HG03342 (cell line): ENCODE results near the gene MYORG.
A peak's percentile ranks its signal among the peaks of the same experiment; 100 is the strongest.

ENCODE experiments used
- ATAC-seq: cut with Tn5 transposase; IDR thresholded peaks from one replicate; pipeline ENCODE4 v1.9.1; 2021; ENCODE audit warnings: mild to moderate bottlenecking, moderate library complexity; ENCODE audit not compliant: unreplicated experiment

Gene MYORG

DNA sequence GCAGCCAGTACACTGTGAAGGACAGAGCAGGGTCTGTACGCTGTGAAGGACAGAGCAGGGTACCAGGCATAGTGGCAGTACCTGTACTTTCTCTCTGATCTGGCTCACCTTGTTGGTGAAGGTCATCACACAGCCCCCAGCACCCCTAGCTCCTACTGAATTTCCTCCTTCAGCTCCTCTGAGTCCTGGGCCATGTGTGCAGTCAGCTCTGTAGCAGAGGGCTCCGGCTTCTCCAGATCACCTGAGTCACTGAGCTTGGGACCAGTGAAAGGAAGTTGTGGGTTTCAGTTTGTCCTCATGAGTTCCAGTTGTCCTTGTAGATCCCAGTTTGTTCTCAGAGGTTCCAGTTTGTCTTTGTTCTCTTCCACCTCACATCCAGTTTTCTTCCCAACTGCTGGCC is 41.8 kb downstream of the MYORG start:
- ATAC-seq = no peak

DNA sequence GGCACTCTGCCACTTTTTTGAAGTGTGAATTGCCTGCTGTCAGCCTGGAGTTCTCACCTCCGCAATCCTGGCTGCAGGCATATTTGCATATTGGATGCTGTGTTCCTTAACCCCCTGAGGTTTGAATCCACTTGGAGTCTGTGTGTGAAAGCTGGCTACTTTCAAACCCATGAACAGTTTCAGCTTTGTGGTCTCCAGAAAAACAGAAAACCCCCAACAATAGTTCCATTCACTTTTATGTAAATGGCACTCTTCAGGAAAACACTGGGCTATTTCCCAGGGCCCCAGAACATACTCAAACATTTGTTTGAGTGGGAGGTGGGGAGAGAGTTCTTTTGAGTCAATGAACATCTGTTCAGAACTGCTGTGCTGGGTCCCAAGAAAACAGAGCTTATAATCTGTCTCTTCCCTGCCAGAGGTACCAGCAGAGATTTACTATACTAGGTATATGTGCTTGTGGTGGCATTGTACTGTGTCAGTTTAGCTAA is 42.3 kb downstream of the MYORG start:
- no peak for ATAC-seq

DNA sequence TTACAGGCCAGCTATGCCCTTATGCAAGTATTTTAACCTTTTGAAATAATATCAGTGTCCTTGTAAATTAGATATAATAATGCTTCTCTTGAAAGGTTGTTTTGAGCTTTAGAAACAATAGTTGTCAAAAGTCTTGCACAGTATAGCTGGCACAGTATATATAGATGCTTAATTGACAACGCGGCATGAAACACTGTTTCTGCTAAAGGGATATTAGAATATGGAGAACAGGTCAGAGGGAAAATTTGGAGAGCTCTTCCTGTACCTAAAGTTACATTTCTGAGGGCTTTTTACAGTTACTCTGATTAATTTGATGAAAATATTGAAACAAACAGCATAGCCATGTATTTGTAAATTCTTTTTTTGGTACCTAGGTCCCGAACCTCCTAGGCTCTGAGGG is 42.9 kb downstream of the MYORG start:
- ATAC-seq = no peak

DNA sequence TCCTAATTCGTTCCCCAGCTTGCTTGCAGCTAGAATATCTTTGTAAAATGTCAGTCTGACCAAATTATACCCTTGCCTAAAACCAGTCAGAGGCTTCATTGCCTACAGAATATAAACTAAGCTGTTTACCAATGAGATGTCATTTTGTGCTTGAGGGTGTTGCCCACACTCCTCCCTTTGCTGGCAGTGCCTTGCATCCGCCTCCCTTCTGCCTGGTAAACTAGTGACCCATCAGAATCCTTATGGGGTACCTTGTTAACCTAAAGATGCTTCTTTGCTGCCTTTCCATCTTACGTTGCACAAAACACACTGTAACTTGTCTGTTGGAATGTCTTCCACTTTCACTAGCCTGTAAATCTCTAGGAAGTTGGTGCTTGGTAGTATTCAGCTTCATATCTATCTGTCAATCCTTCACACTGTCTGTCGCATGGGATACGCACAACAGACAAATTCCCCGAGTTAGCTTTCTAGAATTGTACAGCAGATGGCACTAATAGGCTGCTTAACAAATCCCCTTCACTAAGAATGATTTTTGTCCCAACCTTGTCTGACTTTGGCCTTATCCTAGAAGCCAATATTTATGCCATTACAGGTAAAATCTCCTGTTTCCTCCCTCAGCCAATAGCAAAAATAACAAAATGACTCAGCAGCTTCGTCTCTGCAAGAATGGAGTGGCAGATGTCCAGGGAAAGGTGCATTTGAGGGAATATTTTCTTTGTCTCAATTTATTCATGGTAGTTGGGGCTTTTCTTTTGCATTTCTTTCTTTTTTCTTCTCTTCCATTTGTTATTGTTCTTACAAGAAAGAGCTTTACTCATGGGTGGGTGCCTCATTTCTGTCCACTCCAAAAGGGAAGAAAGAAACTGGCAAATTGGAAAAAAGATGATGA is 44.4 kb downstream of the MYORG start:
- ATAC-seq = no peak

DNA sequence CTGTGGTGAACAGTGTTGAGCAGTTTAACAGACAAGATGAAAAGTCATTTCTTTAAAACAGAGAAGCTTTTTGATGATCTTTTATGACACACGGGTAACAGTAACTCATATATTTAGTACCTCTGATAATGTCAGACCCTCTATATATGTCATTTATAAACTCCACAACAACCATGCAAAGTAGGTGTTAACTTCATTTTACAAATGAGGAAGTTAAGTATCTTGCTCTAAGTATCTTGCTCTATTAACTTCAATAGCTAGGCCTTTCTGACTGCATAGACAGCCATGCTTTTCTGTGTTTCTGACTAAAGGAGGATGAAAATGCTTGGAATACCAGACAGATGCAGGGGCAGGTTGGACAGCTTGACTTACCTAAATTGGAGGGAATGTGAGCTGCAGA is 45.5 kb downstream of the MYORG start:
- ATAC-seq = no peak

DNA sequence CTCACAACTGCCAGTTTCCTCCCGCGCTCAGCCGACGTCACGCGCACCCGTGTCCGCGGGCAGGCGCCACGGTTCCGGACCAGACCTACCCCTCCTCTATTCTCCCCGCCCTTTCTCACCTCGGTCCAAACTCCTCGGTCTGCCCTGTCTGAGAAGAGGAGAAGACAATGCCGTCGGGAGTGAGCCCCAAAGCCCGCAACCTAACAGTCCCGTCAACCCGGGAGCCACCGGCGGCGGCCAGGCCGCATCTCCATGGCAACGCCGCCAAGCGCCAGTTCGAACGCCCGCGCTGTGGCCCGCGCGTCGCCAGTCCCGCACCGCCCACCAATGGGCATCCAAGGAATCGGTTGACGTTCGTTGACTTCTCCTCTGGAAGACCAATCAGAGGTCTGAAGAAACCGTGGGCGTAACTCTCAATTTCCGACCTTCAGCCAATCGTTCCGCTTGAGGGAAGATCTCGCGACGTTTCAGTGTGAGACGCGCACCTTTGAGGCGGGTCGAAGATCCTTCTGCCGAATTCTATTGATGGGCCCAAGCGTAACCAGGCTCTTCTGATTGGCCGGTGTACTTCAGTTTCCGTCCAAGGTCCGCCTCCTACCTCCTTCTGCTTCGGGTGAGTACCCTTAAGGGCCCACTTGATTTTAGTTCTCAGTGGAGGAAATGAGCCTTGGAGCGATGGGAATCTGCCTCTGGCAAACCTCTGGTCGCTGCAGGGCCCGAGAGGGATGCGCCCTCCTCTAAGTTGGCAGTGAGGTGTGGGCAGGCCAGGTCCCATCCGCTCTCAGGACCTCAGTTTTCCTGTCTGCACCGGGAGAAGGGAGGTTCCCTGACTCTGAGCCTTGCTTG is 47.5 kb downstream of the MYORG start, which contains the start of the genes KIF24 and NUDT2:
Gene KIF24 (minus strand): TSS at position 282 of the 846 bp plus-strand sequence. CDS start 17,922 bp downstream, outside the sequence.
Gene NUDT2 (plus strand): TSS at position 583 of the 846 bp plus-strand sequence. CDS start 9,471 bp downstream, outside the sequence.
- peak; percentile 92 for ATAC-seq

DNA sequence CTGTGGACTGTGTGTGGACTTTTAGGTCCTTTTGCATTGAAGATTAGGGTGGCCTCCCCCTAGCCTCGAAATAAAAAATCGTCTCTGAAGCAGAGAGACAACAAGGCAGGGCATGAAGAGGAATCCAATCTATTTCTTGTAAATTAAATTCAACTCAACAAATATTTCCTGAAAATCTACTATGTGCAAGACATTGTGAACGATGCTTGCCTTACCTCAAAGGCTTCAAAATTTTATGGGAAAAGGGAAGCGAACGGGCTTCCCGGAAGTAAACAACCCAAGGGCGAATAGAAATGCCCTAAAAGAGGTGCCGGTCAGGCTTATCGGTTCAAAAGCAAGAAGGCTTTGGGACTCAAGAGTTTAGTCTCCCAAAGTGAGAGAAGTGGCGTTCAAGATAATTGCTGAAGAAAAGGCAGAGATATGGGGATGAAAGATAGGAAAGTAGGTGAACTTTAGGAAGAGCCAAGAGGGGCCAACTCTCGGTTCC is 48.2 kb downstream of the MYORG start:
- no peak for ATAC-seq

DNA sequence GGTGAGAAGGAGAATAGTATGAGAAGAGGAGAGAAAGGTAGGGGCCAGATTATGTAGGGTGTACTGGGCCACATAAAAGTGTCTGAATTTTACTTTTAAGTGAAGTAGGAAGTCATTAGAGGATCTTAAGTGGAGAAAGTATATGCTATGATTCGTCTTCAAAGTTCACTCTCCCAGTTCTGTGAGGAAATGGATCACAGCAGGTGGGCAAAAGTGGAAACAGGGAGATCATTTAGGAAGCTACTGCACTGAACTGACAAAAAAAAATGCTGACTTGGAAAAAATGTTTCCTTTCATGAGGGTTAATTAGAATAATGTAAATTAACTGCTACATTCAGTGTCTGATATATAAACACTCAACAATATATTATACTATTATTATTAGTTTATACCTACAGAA is 50.0 kb downstream of the MYORG start:
- no peak for ATAC-seq

DNA sequence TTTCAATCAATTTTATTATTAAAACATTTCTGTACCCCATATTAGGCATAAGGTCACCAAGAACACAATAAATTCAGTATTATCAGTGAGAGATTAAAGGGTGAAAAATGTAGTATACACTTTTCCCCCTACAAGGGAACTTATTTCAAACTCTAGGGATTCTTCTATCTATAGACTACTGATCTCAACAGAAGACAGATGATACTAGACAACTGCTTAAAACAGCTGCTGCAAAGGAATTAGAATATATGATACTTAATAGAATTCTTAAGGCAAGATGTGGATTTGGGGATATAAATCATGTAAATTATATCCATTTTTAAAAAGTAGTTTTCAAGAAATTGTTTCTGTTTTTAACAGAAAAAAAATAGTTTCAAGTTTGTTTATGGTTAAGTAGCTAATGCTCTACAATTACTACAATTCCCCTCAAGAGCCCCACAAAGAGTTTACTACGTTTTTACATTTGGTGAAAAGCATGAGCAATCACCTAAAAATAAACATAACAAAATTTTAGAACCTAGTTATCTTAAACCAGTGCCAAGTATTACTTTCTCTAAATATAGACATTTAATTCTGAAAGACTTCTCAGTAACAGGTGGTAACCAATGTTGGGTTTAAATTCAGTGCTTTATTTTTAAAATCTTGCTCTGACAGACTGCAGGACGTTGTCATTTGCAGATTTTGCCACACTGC is 53.7 kb downstream of the MYORG start:
- no peak for ATAC-seq

DNA sequence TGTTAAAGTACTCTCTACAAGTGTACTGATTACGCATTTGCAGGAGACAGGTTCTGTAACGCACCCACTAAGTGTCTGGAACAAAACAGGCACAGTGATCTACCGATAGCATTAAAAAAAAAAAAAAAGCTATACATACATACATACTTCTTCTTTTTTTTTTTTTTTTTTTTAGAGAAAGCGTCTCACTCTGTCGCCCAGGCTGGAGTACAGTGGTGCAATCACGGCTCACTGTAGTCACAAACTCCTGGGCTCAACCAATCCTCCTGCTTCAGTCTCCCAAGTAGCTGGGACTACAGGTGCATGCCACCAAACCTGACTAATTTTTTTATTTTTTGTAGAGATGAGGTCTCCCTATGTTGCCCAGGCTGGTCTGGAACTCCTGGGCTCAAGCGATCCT is 55.2 kb downstream of the MYORG start:
- no peak for ATAC-seq

DNA sequence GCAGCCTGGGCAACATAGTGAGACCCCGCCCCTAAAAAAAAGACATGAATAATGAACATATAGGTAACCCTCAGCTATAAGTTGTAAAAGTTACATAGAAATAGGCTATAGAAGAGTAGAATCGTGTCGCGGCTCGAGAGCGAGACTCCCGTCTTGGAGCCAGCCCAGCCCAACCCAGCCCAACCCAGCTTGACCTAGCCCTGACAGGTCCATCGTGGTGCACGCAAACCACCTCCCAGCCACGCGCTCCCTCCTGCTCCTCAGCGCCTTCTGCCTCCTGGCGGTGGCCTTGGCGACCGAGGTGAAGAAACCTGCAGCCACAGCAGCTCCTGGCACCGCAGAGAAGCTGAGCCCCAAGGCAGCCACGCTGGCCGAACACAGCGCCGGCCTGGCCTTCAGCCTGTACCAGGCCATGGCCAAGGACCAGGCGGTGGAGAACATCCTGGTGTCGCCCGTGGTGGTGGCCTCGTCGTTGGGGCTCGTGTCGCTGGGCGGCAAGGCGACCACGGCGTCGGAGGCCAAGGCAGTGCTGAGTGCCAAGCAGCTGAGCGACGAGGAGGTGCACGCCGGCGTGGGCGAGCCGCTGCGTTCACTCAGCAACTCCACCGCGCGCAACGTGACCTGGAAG is 58.4 kb downstream of the MYORG start:
- no peak for ATAC-seq

DNA sequence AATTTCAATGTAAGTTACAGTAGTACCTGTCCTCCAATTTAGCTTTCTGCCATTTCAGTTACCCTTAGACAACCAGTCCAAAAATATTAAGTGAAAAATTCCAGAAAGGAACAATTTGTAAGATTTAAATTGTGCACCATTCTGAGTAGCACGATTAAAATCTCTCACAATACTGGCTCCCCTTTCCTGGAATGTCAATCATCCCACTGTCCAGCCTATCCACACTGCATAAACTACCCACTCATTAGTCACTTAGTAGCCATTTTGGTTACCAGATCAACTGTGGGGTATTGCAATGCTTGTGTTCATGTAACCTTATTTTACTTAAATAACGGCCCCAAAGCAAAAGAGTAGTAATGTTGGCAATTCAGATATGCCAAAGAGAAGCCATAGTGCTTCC is 59.3 kb downstream of the MYORG start:
- no peak for ATAC-seq
